Lower leg skin (tissue), 4 donors: ENCODE results near the gene NIM1K. TPM values are rescaled to one million over a fixed set of nuclear protein-coding genes. Genes with fewer than 3 reads are reported as not detected.

Experiments used
- DNase-seq, 2 donors: peaks; one replicate each; pipeline ENCODE4 v3.0.0-alpha.2; 2019; ENCODE audit warnings: low spot score in 2 of 2
- H3K4me3 ChIP-seq: fragments of 200-600 bp; sonication (generic); 2 replicates; pipeline ENCODE4 v1.5.1; 2017; ENCODE audit warnings: mild to moderate bottlenecking, low read depth; ENCODE audit not compliant: poor library complexity, severe bottlenecking
- CTCF ChIP-seq, 3 donors: fragments of 450-650 bp; IDR thresholded peaks; one replicate each; pipeline ENCODE4 v1.5.1; 2016; ENCODE audit warnings: antibody characterized with exemption in 3 of 3, mild to moderate bottlenecking in 3 of 3, moderate library complexity in 2 of 3
- POLR2A ChIP-seq, 2 donors: fragments of 450-650 bp; IDR thresholded peaks; one replicate each; pipeline ENCODE4 v1.6.1; 2016 to 2017; ENCODE audit warnings: antibody characterized with exemption in 2 of 2, mild to moderate bottlenecking in 1 of 2, moderate library complexity in 1 of 2
- WGBS, 2 donors: methylation state at CpG; one replicate each; pipeline ENCODE4 v1.1.5; 2018; 5-methylcytosine and 5-hydroxymethylcytosine counted together
- intact Hi-C: fragments of 100-400 bp; cut with DNase I; formaldehyde crosslinking; loops from one replicate; pipeline ENCODE4 v1.15.0; 2023; ENCODE audit warnings: low total_unique reads
- total RNA-seq, 4 donors: library from RNA; depleted of rRNA; stranded (reverse); fragments of >200 nt; gene quantifications; one replicate each; pipeline ENCODE4 v1.1.0, GENCODE V29; 2016

Gene NIM1K
- total RNA-seq, 4 donors from 2014 or later: 0.44 to 2.5 (median 0.65) TPM; not detected in 1

GRCh38 chr5:43221502-43221901 is 29.5 kb downstream of the NIM1K start:
- no peak for DNase-seq
- intact Hi-C loops: no loop called here
- 91% methylated on average over 5 of the region's 5 CpGs for WGBS, 2 donors
- no peak for TF ChIP-seq POLR2A (IDR thresholded peaks at IDR 0.05)
- TF ChIP-seq CTCF (IDR thresholded peaks at IDR 0.05): no peak
- H3K4me3 ChIP-seq: no peak overlapping the region

- 82 to 89% methylated on average over 2 of the region's 2 CpGs for WGBS, 2 donors
- intact Hi-C loops: no loop called here
- TF ChIP-seq CTCF (IDR thresholded peaks at IDR 0.05) (no peak), POLR2A (IDR thresholded peaks at IDR 0.05) (no peak)
- H3K4me3 ChIP-seq: no peak overlapping the region
- DNase-seq: no peak
Measured at GRCh38 chr5:43225649-43226245, 33.7 kb downstream of the NIM1K start.

- intact Hi-C loops: no loop called here
- DNase-seq: no peak
- H3K4me3 ChIP-seq: no peak overlapping the region
- WGBS, 2 donors: 35 to 48% methylated on average over 1 of the region's 1 CpG
- no peak for TF ChIP-seq CTCF (IDR thresholded peaks at IDR 0.05)
- no peak for TF ChIP-seq POLR2A (IDR thresholded peaks at IDR 0.05)
Measured at GRCh38 chr5:43227655-43228054, 35.6 kb downstream of the NIM1K start.

GRCh38 chr5:43230707-43231106 is 38.7 kb downstream of the NIM1K start:
- intact Hi-C loops: no loop called here
- TF ChIP-seq POLR2A (IDR thresholded peaks at IDR 0.05) (no peak), CTCF (IDR thresholded peaks at IDR 0.05) (no peak)
- DNase-seq: no peak
- 85 to 92% methylated on average over 3 of the region's 3 CpGs for WGBS, 2 donors
- H3K4me3 ChIP-seq: no peak overlapping the region

GRCh38 chr5:43231977-43232376 is 40.0 kb downstream of the NIM1K start:
- DNase-seq: no peak
- TF ChIP-seq CTCF (IDR thresholded peaks at IDR 0.05): no peak
- no peak overlapping the region for H3K4me3 ChIP-seq
- WGBS, 2 donors: 38 to 50% methylated on average over 3 of the region's 3 CpGs
- intact Hi-C loops: no loop called here
